GM12878 (cell line): ENCODE results near the gene RASGRP3. TPM values are rescaled to one million over a fixed set of nuclear protein-coding genes. Genes with fewer than 3 reads are reported as not detected.

Experiments
- ATAC-seq: fragments of 200-7000 bp; cut with Tn5 transposase; 3 replicates; pipeline ENCODE4 v1.9.1; 2020; ENCODE audit warnings: mild to moderate bottlenecking, moderate library complexity
- BruUV-seq: library from RNA; stranded (reverse); fragments of 400-500 nt; replicated peaks from 2 replicates; lab custom pipeline; 2021; lab: Mats Ljungman, UMichigan
- CTCF ChIA-PET: fragments of 300-600 bp; sonication (Branson Sonifier 250); formaldehyde crosslinking; extraction: SDS; loops from one replicate; lab custom pipeline; 2021; ENCODE audit warnings: inconsistent platforms; lab: Yijun Ruan, JAX
- POLR2A ChIA-PET: fragments of 350-600 bp; formaldehyde crosslinking; extraction: SDS; loops from one replicate; lab custom pipeline; 2021; ENCODE audit warnings: inconsistent platforms; lab: Charles Lee
- RAD21 ChIA-PET: fragments of 300-600 bp; sonication (Branson Sonifier 250); formaldehyde crosslinking; loops from one replicate; lab custom pipeline; 2023; ENCODE audit warnings: antibody characterized with exemption; ENCODE audit not compliant: unreplicated experiment; lab: Charles Lee
- SMC1A ChIA-PET: fragments of 300-600 bp; sonication (Branson Sonifier 250); formaldehyde crosslinking; loops from one replicate; lab custom pipeline; 2023; ENCODE audit not compliant: unreplicated experiment, uncharacterized antibody; lab: Charles Lee
- DNase-seq: peaks from one replicate; pipeline ENCODE4 v3.0.0-alpha.2; 2011; ENCODE audit warnings: low read depth, low spot score
- FAIRE-seq: peaks from 3 replicates; lab custom pipeline; 2011; peaks lifted over from hg19 to GRCh38; lab: Jason Lieb, UNC
- H2AFZ ChIP-seq: 2 replicates; pipeline ENCODE4 v1.6.0; 2011; ENCODE audit warnings: low read depth, low read length, control low read depth; ENCODE audit not compliant: control insufficient read depth
- H3K27ac ChIP-seq: 2 replicates; pipeline ENCODE4 v1.5.1; 2011; ENCODE audit warnings: control low read depth; ENCODE audit not compliant: control insufficient read depth, insufficient read depth
- H3K27me3 ChIP-seq, 2 experiments: replicated peaks in 1 of 2; 2 replicates each; pipeline versions ENCODE4 v1.6.0 to v1.6.1; 2011; ENCODE audit warnings: low read length in 1 of 2; ENCODE audit not compliant: control insufficient read depth in 2 of 2, insufficient read depth in 2 of 2
- H3K36me3 ChIP-seq, 2 experiments: 2 replicates each; pipeline ENCODE4 v1.5.1; 2011; ENCODE audit warnings: low read length in 1 of 2; ENCODE audit not compliant: control insufficient read depth in 2 of 2, insufficient read depth in 2 of 2
- H3K4me1 ChIP-seq: 2 replicates; pipeline ENCODE4 v1.6.1; 2011; ENCODE audit warnings: mild to moderate bottlenecking, low read length, moderate library complexity, mixed read lengths; ENCODE audit not compliant: control insufficient read depth, insufficient read depth
- H3K4me2 ChIP-seq: 2 replicates; pipeline ENCODE4 v1.6.0; 2011; ENCODE audit warnings: control low read depth; ENCODE audit not compliant: control insufficient read depth, insufficient read depth
- H3K4me3 ChIP-seq: fragments of 200-600 bp; sonication (generic); 2 replicates; pipeline ENCODE4 v1.5.1; 2016
- H3K79me2 ChIP-seq: 2 replicates; pipeline ENCODE4 v1.6.0; 2011; ENCODE audit warnings: low read length; ENCODE audit not compliant: control insufficient read depth, insufficient read depth
- H3K9ac ChIP-seq: 2 replicates; pipeline ENCODE4 v1.8.0; 2011; ENCODE audit warnings: low read length, control low read depth, mixed read lengths; ENCODE audit not compliant: control insufficient read depth, insufficient read depth
- H3K9me3 ChIP-seq: replicated peaks from 3 replicates; pipeline ENCODE4 v1.5.1; 2011; ENCODE audit warnings: mild to moderate bottlenecking, low read length; ENCODE audit not compliant: control insufficient read depth, insufficient read depth
- H4K20me1 ChIP-seq: 2 replicates; pipeline ENCODE4 v1.6.0; 2011; ENCODE audit not compliant: control insufficient read depth, insufficient read depth
- ATF2 ChIP-seq: IDR thresholded peaks from 2 replicates; pipeline ENCODE4 v1.6.1; 2012; ENCODE audit warnings: low read length, inconsistent platforms
- BMI1 ChIP-seq: fragments of 450-650 bp; IDR thresholded peaks from 2 replicates; pipeline ENCODE4 v1.6.1; 2016; ENCODE audit warnings: mild to moderate bottlenecking, moderate library complexity, borderline replicate concordance
- CHD2 ChIP-seq: IDR thresholded peaks from 2 replicates; pipeline ENCODE4 v1.6.1; 2011; ENCODE audit warnings: low read depth, low read length, improper control_type of control experiment, borderline replicate concordance
- E2F8 ChIP-seq: fragments of 450-650 bp; IDR thresholded peaks from 2 replicates; pipeline ENCODE4 v1.6.1; 2018; ENCODE audit warnings: mild to moderate bottlenecking, low read depth, moderate library complexity; ENCODE audit not compliant: partially characterized antibody
- FOS ChIP-seq: IDR thresholded peaks from 3 replicates; pipeline ENCODE4 v1.6.1; 2011; ENCODE audit warnings: borderline replicate concordance; ENCODE audit not compliant: insufficient read length; ENCODE audit errors: extremely low read depth
- GABPA ChIP-seq: IDR thresholded peaks from 2 replicates; pipeline ENCODE4 v1.6.1; 2014; ENCODE audit warnings: antibody characterized with exemption, low read depth, mild to moderate bottlenecking, inconsistent platforms
- JUNB ChIP-seq: IDR thresholded peaks from 2 replicates; pipeline ENCODE4 v1.6.1; 2016; ENCODE audit warnings: antibody characterized with exemption, mild to moderate bottlenecking
- NFIC ChIP-seq: IDR thresholded peaks from 2 replicates; pipeline ENCODE4 v1.6.1; 2012; ENCODE audit warnings: low read depth, mild to moderate bottlenecking, inconsistent platforms, low read length, moderate library complexity
- RUNX3 ChIP-seq: IDR thresholded peaks from 2 replicates; pipeline ENCODE4 v1.6.1; 2012; ENCODE audit warnings: low read length, inconsistent platforms
- SP1 ChIP-seq: IDR thresholded peaks from one replicate; pipeline ENCODE4 v1.6.1; 2011; ENCODE audit warnings: low read depth, low read length
- TCF3 ChIP-seq: IDR thresholded peaks from 2 replicates; pipeline ENCODE4 v1.6.1; 2012; ENCODE audit warnings: low read depth, mild to moderate bottlenecking, low read length, borderline replicate concordance; ENCODE audit not compliant: insufficient read depth
- ZZZ3 ChIP-seq: IDR thresholded peaks from 2 replicates; pipeline ENCODE4 v1.6.1; 2011; ENCODE audit warnings: low read depth; ENCODE audit not compliant: control insufficient read depth, insufficient read length
- WGBS: methylation state at CpG from one replicate; pipeline ENCODE4 v1.1.6; 2016; ENCODE audit warnings: low lambda C conversion rate; ENCODE audit not compliant: insufficient replicate concordance, insufficient coverage; ENCODE audit errors: missing lambda C conversion rate; 5-methylcytosine and 5-hydroxymethylcytosine counted together
- in situ Hi-C: fragments of 300-500 bp; cut with MboI; formaldehyde crosslinking; loops from 9 replicates; pipeline ENCODE4 v1.14.3; 2018; ENCODE audit warnings: mixed read lengths
- intact Hi-C: fragments of 100-400 bp; cut with micrococcal nuclease; formaldehyde crosslinking; loops from one replicate; pipeline ENCODE4 v1.14.2; 2022; ENCODE audit not compliant: unreplicated experiment
- polyA plus RNA-seq, 11 experiments: library from polyadenylated mRNA; depleted of rRNA in 4 of 11; unstranded in 6 of 11; stranded (reverse) in 5 of 11; fragments of >200 nt; fragmentation: Nextera tagmentation in 4 of 11; fragmentation: Illumina TruSeq in 1 of 11; extraction: Ambion mirVana in 4 of 11; extraction: Trizol in 1 of 11; gene quantifications; 1 replicate in 1 of 11; 2 replicates in 10 of 11; pipeline versions ENCODE4 v1.2.1 to v1.2.3, GENCODE V29; 2011 to 2016; ENCODE audit warnings: inconsistent platforms in 2 of 11, missing spikeins in 2 of 11, low read depth in 1 of 11
- total RNA-seq, 4 experiments: library from RNA; depleted of rRNA in 3 of 4; stranded (reverse); fragments of >200 nt in 3 of 4; fragmentation: Illumina TruSeq in 1 of 4; extraction: Trizol in 1 of 4; gene quantifications; 2 replicates each; pipeline versions ENCODE4 v1.2.1 to v1.2.3, GENCODE V29; 2013 to 2021

The RASGRP3 gene
- total and polyA plus RNA-seq, 10 of the 15 experiments (the other 5 are each of a cell fraction or from before 2014, with no cell fraction given), result 31.6 to 106 (median 64.7) TPM

GRCh38 chr2:33561872-33562271, 85.4 kb downstream of the RASGRP3 start (continued):
- no peak for TF ChIP-seq RUNX3

- ATAC-seq (peak; percentile 57), FAIRE-seq (peak; percentile 41), DNase-seq (no peak)
- ChIA-PET RAD21 (interaction anchor here (1.1 kb wide), 1 partner anchor 18 kb away, joined by 3 read pairs; no protein-coding TSS in a partner anchor), CTCF (interaction anchor here (1.5 kb wide), 1 partner anchor 12 kb away, joined by 6 read pairs; no protein-coding TSS in a partner anchor), SMC1A (interaction anchor here (0.6 kb wide), 1 partner anchor 114 kb away, joined by 3 read pairs; no protein-coding TSS in a partner anchor), POLR2A (no interaction called here)
- Histone ChIP-seq H3K4me2 (no peak overlapping the region), H3K27me3 (no peaks in the 10 kb centered on the region), H3K79me2 (no peaks in the 10 kb centered on the region), H3K27ac (no peak overlapping the region), H3K9me3 (no peaks in the 10 kb centered on the region), H3K36me3 (peaks cover 0 to 7% of the 10 kb centered on the region in 2 experiments; a peak in 1 of 4 replicates), H4K20me1 (no peaks in the 10 kb centered on the region), H3K4me3 (no peak overlapping the region), H3K4me1 (no peaks in the 10 kb centered on the region), H3K9ac (no peak overlapping the region), H2AFZ (no peak overlapping the region)
- intact Hi-C loops, result no loop called here
- TF ChIP-seq TCF3 (no peak), JUNB (peak; percentile 31; the same call in 1 of the 2 replicates), NFIC (peak; percentile 57; the same call in 1 of the 2 replicates), SP1 (no peak), FOS (no peak), ZZZ3 (no peak), GABPA (no peak), ATF2 (0 out of 2 replicates have a peak, but pooled peaks have one; percentile 36), RUNX3 (peak; percentile 90), E2F8 (no peak), CHD2 (no peak), BMI1 (no peak)
- WGBS, result 34% methylated on average over 2 of the region's 2 CpGs
- no TSS peak for BruUV-seq
- in situ Hi-C loops, result no loop called here
These were observed 94.2 kb downstream of the RASGRP3 start for GRCh38 chr2:33570681-33571080.
